Hepatic stellate cell (primary cell): ENCODE data around the gene REM1.

ENCODE experiments used
- DNase-seq: peaks from one replicate; pipeline ENCODE4 v3.0.0; 2011; ENCODE audit warnings: low spot score

Gene REM1

GRCh38 chr20:31523361-31524283 lies 48.5 kb downstream of the REM1 start:
- DNase-seq = no peak

- no peak for DNase-seq
Observed at GRCh38 chr20:31527266-31527665, 52.2 kb downstream of the REM1 start.
